Thyroid gland (tissue), 4 donors: ENCODE data around the gene CELF4.

Experiments
- CTCF ChIP-seq, 6 experiments: fragments of 200-600 bp in 3 of 6; fragments of 450-650 bp in 3 of 6; sonication (generic) in 3 of 6; IDR thresholded peaks; one replicate each; pipeline ENCODE4 v1.5.1; 2016 to 2019; ENCODE audit warnings: antibody characterized with exemption in 6 of 6, mild to moderate bottlenecking in 2 of 6, inconsistent platforms in 1 of 6, moderate library complexity in 1 of 6
- POLR2A ChIP-seq, 2 donors: fragments of 450-650 bp; IDR thresholded peaks; one replicate each; pipeline ENCODE4 v1.6.1; 2017; ENCODE audit warnings: antibody characterized with exemption in 2 of 2, mild to moderate bottlenecking in 2 of 2, moderate library complexity in 1 of 2

GRCh38 chr18:37441821-37442220 is 123.8 kb downstream of the CELF4 start:
- TF ChIP-seq CTCF (IDR thresholded peaks at IDR 0.05): no peak
- TF ChIP-seq POLR2A (IDR thresholded peaks at IDR 0.05): no peak
